Esophagus squamous epithelium (tissue), 4 donors: ENCODE results near the gene TECPR1.

ENCODE experiments used
- CTCF ChIP-seq, 6 experiments: fragments of 450-650 bp in 4 of 6; fragments of 200-600 bp in 2 of 6; sonication (generic) in 2 of 6; IDR thresholded peaks; one replicate each; pipeline ENCODE4 v1.5.1; 2016 to 2019; ENCODE audit warnings: antibody characterized with exemption in 6 of 6, mild to moderate bottlenecking in 4 of 6, moderate library complexity in 4 of 6
- POLR2A ChIP-seq, 4 donors: fragments of 450-650 bp; IDR thresholded peaks; one replicate each; pipeline ENCODE4 v1.6.1; 2017; ENCODE audit warnings: antibody characterized with exemption in 4 of 4, mild to moderate bottlenecking in 4 of 4, moderate library complexity in 3 of 4

- TF ChIP-seq CTCF (IDR thresholded peaks at IDR 0.05) (no peak), POLR2A (IDR thresholded peaks at IDR 0.05) (no peak)
These were observed 42.3 kb upstream of the TECPR1 start for GRCh38 chr7:98294326-98294725.
